B cell (primary cell): ENCODE data around the gene RNF187. TPM values are rescaled to one million over a fixed set of nuclear protein-coding genes. Genes with fewer than 3 reads are reported as not detected.

Experiments
- ATAC-seq: fragments of 200-7000 bp; cut with Tn5 transposase; one replicate; pipeline ENCODE4 v1.10.0; 2021; ENCODE audit warnings: low read depth, mild to moderate bottlenecking, moderate number of reproducible peaks, moderate library complexity
- CTCF ChIA-PET: fragments of 350-600 bp; sonication (Branson Sonifier 250); formaldehyde crosslinking; loops from one replicate; lab custom pipeline; 2021; ENCODE audit warnings: antibody characterized with exemption, inconsistent platforms; lab: Charles Lee
- POLR2A ChIA-PET: fragments of 350-600 bp; sonication (Branson Sonifier 250); formaldehyde crosslinking; loops from one replicate; lab custom pipeline; 2021; ENCODE audit warnings: antibody characterized with exemption; lab: Charles Lee
- DNase-seq: peaks from one replicate; pipeline ENCODE4 v3.0.0; 2013
- H2AFZ ChIP-seq: 2 replicates; pipeline ENCODE4 v1.6.1; 2012; ENCODE audit warnings: mild to moderate bottlenecking, low read depth, low read length; ENCODE audit not compliant: insufficient read depth, poor library complexity, severe bottlenecking
- H3K27ac ChIP-seq, 2 donors: 1 replicate in 1 of 2; 2 replicates in 1 of 2; pipeline ENCODE4 v1.5.1; 2012 to 2013; ENCODE audit warnings: low read length in 2 of 2, mild to moderate bottlenecking in 2 of 2, moderate library complexity in 1 of 2
- H3K27me3 ChIP-seq, 4 experiments: fragments of 200-600 bp in 1 of 4; sonication (generic) in 1 of 4; replicated peaks in 1 of 4; 1 replicate in 2 of 4; 2 replicates in 2 of 4; pipeline versions ENCODE4 v1.6.1 to v1.7.0; 2013 to 2016; ENCODE audit warnings: low read length in 3 of 4, mild to moderate bottlenecking in 2 of 4, mixed read lengths in 1 of 4, moderate library complexity in 1 of 4; ENCODE audit not compliant: insufficient read depth in 4 of 4, control insufficient read depth in 3 of 4; ENCODE audit errors: control extremely low read depth in 1 of 4
- H3K36me3 ChIP-seq, 2 experiments: replicated peaks in 1 of 2; 1 replicate in 1 of 2; 2 replicates in 1 of 2; pipeline versions ENCODE4 v1.6.1 to v1.7.1; 2013; ENCODE audit warnings: low read length in 1 of 2; ENCODE audit not compliant: insufficient read depth in 2 of 2, control insufficient read depth in 1 of 2; ENCODE audit errors: control extremely low read depth in 1 of 2, extremely low read depth in 1 of 2
- H3K4me1 ChIP-seq, 2 donors: fragments of 200-600 bp in 1 of 2; sonication (generic) in 1 of 2; 1 replicate in 1 of 2; 2 replicates in 1 of 2; pipeline versions ENCODE4 v1.5.1 to v1.6.1; 2013 to 2017; ENCODE audit warnings: low read length in 2 of 2; ENCODE audit not compliant: control insufficient read depth in 2 of 2, insufficient read depth in 2 of 2
- H3K4me2 ChIP-seq: replicated peaks from 2 replicates; pipeline ENCODE3; 2012; ENCODE audit warnings: mild to moderate bottlenecking, low read depth, low read length; ENCODE audit not compliant: poor library complexity, severe bottlenecking
- H3K4me3 ChIP-seq, 5 experiments: fragments of 200-600 bp in 1 of 5; sonication (generic) in 1 of 5; 1 replicate in 3 of 5; 2 replicates in 2 of 5; pipeline versions ENCODE4 v1.5.1 to v1.7.0; 2011 to 2016; ENCODE audit warnings: low read length in 4 of 5, mild to moderate bottlenecking in 4 of 5, low read depth in 2 of 5, control low read depth in 1 of 5, moderate library complexity in 1 of 5; ENCODE audit not compliant: insufficient read depth in 1 of 5; ENCODE audit errors: control extremely low read depth in 1 of 5, extremely low read depth in 1 of 5
- H3K79me2 ChIP-seq: fragments of 200-600 bp; sonication (generic); one replicate; pipeline ENCODE4 v1.6.0; 2016; ENCODE audit warnings: low read length; ENCODE audit not compliant: control insufficient read depth, insufficient read depth
- H3K9ac ChIP-seq: fragments of 200-600 bp; sonication (generic); 2 replicates; pipeline ENCODE4 v1.6.1; 2017; ENCODE audit warnings: mild to moderate bottlenecking, low read length, moderate library complexity
- H3K9me3 ChIP-seq, 3 donors: one replicate each; pipeline versions ENCODE4 v1.6.1 to v1.7.1; 2013; ENCODE audit warnings: low read length in 2 of 3; ENCODE audit not compliant: control insufficient read depth in 2 of 3, insufficient read depth in 1 of 3; ENCODE audit errors: control extremely low read depth in 1 of 3
- H4K20me1 ChIP-seq: 2 replicates; pipeline ENCODE4 v1.6.0; 2012; ENCODE audit warnings: mild to moderate bottlenecking, low read length; ENCODE audit not compliant: insufficient read depth, control insufficient read depth, poor library complexity, severe bottlenecking
- H3K27ac Mint-ChIP-seq: one replicate; pipeline ENCODE4 v1.8.0; 2021; ENCODE audit warnings: mixed read lengths
- H3K27me3 Mint-ChIP-seq: one replicate; pipeline ENCODE4 v1.8.0; 2021; ENCODE audit warnings: mixed read lengths
- H3K4me1 Mint-ChIP-seq: one replicate; pipeline ENCODE4 v1.8.0; 2021; ENCODE audit warnings: mixed read lengths
- H3K4me3 Mint-ChIP-seq: one replicate; pipeline ENCODE4 v1.8.0; 2021; ENCODE audit warnings: mixed read lengths
- H3K9me3 Mint-ChIP-seq: one replicate; pipeline ENCODE4 v1.8.0; 2022; ENCODE audit warnings: mixed read lengths; ENCODE audit not compliant: insufficient read depth
- EZH2 ChIP-seq: IDR thresholded peaks from 2 replicates; pipeline ENCODE4 v1.6.1; 2012; ENCODE audit warnings: borderline replicate concordance, low read depth, mild to moderate bottlenecking, moderate library complexity, low read length; ENCODE audit not compliant: insufficient read depth, poor library complexity, severe bottlenecking
- WGBS: methylation state at CpG from one replicate; pipeline ENCODE4 v1.1.5; 2013; ENCODE audit warnings: missing lambda C conversion rate; ENCODE audit not compliant: insufficient coverage; 5-methylcytosine and 5-hydroxymethylcytosine counted together
- intact Hi-C: fragments of 100-400 bp; cut with micrococcal nuclease; formaldehyde crosslinking; loops from one replicate; pipeline ENCODE4 v1.10.0; 2022
- polyA plus RNA-seq: library from polyadenylated mRNA; depleted of rRNA; stranded (reverse); fragments of >200 nt; gene quantifications from 2 replicates; pipeline ENCODE4 v1.2.3, GENCODE V29; 2012
- total RNA-seq, 2 donors: library from RNA; stranded (reverse); fragments of 120-200 nt in 1 of 2; gene quantifications; 1 replicate in 1 of 2; 2 replicates in 1 of 2; pipeline versions ENCODE4 v1.2.3 to v1.2.4, GENCODE V29; 2013 to 2022
- TF ChIP-seq, protein P1 (sequence below): fragments of 200-600 bp; IDR thresholded peaks from one replicate; pipeline ENCODE4 v1.8.0; 2022; ENCODE audit warnings: antibody characterized with exemption, mild to moderate bottlenecking

RNF187 gene
- total and polyA plus RNA-seq, 2 donors (not counting 1 experiment from before 2014, with no cell fraction given): 25.5 to 67.3 TPM

DNA sequence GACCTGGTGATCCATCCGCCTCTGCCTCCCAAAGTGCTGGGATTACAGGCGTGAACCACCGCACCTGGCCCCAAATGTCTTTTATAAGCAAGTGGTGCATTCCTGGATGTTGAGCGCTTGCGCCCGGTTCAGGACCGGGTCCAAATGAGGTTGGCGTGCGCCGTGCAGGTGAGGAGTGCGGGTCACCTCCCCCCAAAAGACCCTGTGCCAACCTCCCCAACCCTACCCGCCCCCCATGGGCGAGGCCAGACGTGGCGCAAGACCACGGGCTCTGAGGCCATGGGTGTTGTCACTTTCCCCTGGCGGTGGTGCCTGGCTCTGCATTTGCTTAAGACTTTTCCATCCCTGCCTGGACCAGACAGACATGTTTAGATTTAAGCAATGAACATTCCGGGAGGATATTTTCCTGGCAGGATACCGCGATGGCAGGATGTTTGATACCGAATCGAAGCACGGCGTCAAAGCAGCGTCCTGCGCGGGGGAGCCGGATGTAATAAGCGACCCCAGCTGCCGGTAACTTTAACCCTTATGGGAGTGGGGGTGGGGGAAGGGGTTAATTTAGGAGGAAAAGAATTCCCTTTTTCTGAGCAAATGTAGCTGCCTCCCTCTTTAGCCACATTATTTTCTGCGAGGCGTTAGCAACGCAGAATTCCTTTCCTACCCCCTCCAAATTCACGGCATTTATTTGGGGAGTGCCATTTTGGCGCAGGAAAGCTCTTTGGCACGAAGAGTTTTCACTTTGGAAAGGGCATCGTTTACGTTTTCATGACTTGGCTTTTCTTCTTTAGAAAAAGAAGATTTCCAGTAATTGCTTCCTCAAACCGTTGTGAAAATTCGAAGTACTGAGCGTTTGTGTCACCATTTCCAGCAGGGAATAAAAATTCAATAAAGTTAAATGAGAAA, 27.8 kb upstream of the RNF187 start:
- CTCF ChIA-PET: interaction anchor here (0.7 to 1.5 kb wide), 4 partner anchors 27 to 1909 kb away, joined by 3 to 7 read pairs (median 4); partner anchors contain the start of gene RNF187
- Histone ChIP-seq H3K36me3 (no peaks in the 10 kb centered on the region), H3K4me1 (peaks cover 33 to 38% of the 10 kb centered on the region in 2 donors), H3K79me2 (no peaks in the 10 kb centered on the region), H3K27ac (no peak overlapping the region), H3K9ac (peak overlapping the region; percentile 62), H3K27me3 (peaks cover 0 to 56% (median 23%) of the 10 kb centered on the region in 4 experiments), H3K9me3 (peaks cover 0 to 16% (median 0%) of the 10 kb centered on the region in 3 donors), H2AFZ (peak overlapping the region; percentile 61), H3K4me2 (peak overlapping the region; percentile 71), H3K4me3 (peak overlapping the region in 4 of 5 experiments; percentile 44 to 58 (median 48)), H4K20me1 (no peaks in the 10 kb centered on the region)
- POLR2A ChIA-PET: interaction anchor here (0.7 to 2.2 kb wide), 4 partner anchors 27 to 340 kb away, joined by 3 to 14 read pairs (median 8); partner anchors contain the start of gene RNF187
- TF ChIP-seq, protein P1, sequence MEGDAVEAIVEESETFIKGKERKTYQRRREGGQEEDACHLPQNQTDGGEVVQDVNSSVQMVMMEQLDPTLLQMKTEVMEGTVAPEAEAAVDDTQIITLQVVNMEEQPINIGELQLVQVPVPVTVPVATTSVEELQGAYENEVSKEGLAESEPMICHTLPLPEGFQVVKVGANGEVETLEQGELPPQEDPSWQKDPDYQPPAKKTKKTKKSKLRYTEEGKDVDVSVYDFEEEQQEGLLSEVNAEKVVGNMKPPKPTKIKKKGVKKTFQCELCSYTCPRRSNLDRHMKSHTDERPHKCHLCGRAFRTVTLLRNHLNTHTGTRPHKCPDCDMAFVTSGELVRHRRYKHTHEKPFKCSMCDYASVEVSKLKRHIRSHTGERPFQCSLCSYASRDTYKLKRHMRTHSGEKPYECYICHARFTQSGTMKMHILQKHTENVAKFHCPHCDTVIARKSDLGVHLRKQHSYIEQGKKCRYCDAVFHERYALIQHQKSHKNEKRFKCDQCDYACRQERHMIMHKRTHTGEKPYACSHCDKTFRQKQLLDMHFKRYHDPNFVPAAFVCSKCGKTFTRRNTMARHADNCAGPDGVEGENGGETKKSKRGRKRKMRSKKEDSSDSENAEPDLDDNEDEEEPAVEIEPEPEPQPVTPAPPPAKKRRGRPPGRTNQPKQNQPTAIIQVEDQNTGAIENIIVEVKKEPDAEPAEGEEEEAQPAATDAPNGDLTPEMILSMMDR: peak; percentile 62
- TF ChIP-seq EZH2: no peak
- WGBS: 10% methylated on average over 41 of the region's 41 CpGs
- H3K27ac Mint-ChIP-seq: peak overlapping the region; percentile 68
- H3K9me3 Mint-ChIP-seq: no peaks in the 10 kb centered on the region
- peak overlapping the region; percentile 92 for H3K4me3 Mint-ChIP-seq
- H3K27me3 Mint-ChIP-seq: peaks cover 49% of the 10 kb centered on the region
- H3K4me1 Mint-ChIP-seq: peaks cover 40% of the 10 kb centered on the region
- intact Hi-C loops: no loop called here
- no peak for ATAC-seq
- peak; percentile 59 for DNase-seq

DNA sequence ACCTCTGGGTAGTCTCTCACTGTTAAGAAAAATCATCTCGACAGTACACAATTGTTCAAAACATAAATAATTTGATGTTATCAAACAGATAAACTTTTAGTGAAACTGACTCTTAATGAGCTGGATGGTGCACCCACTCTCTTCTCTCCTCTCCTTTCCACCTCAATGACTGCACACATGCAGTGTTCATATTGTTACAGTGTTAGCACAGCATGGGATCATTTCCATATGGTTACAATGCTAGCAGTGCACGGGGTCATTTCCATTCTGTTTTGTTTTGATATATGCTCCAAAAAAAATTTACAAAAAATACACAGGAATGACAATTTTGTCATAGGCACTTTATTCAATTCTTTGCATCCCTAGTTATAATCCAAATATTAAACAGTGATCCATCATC, 26.4 kb upstream of the RNF187 start:
- peak overlapping the region; percentile 53 for H3K4me3 Mint-ChIP-seq
- Histone ChIP-seq H3K79me2 (no peaks in the 10 kb centered on the region), H3K36me3 (no peaks in the 10 kb centered on the region), H3K27me3 (peaks cover 0 to 70% (median 34%) of the 10 kb centered on the region in 4 experiments), H3K4me3 (no peak overlapping the region), H3K4me1 (peaks cover 46 to 49% of the 10 kb centered on the region in 2 donors), H4K20me1 (no peaks in the 10 kb centered on the region), H3K9ac (no peak overlapping the region), H3K9me3 (peaks cover 0 to 21% (median 0%) of the 10 kb centered on the region in 3 donors), H3K27ac (no peak overlapping the region), H2AFZ (no peak overlapping the region), H3K4me2 (no peak overlapping the region)
- CTCF ChIA-PET: no interaction called here
- no CpG with 5 or more reads among the region's 2 CpGs for WGBS
- TF ChIP-seq, protein P1: no peak
- TF ChIP-seq EZH2: no peak
- H3K27ac Mint-ChIP-seq: no peak overlapping the region
- H3K4me1 Mint-ChIP-seq: peaks cover 51% of the 10 kb centered on the region
- H3K9me3 Mint-ChIP-seq: no peaks in the 10 kb centered on the region
- ATAC-seq (no peak), DNase-seq (no peak)
- intact Hi-C loops: no loop called here
- POLR2A ChIA-PET: no interaction called here
- peaks cover 56% of the 10 kb centered on the region for H3K27me3 Mint-ChIP-seq
